ENCODE data around the gene MRM1. TPM values are rescaled to one million over a fixed set of nuclear protein-coding genes. Genes with fewer than 3 reads are reported as not detected.

The MRM1 gene
- total and polyA plus RNA-seq, 5 experiments from 2014 or later = 3.2 to 12.7 (median 11.1) TPM

Other genes starting within 250 kb of the MRM1 start
- not detected for gene TBC1D3H, start 213.1 kb upstream of the MRM1 start, total RNA-seq
- gene TBC1D3H, start 213.1 kb upstream of the MRM1 start, polyA plus RNA-seq = not detected
- 10 to 100 TPM; 70.0 to 71.6 TPM for gene ZNHIT3, start 114.9 kb upstream of the MRM1 start, total RNA-seq
- 10 to 100 TPM; 89.1 to 98.8 (median 91.2) TPM for gene ZNHIT3, start 114.9 kb upstream of the MRM1 start, polyA plus RNA-seq
- gene MYO19, start 66.7 kb upstream of the MRM1 start, total RNA-seq = 10 to 100 TPM; 73.1 to 74.2 TPM
- 1 to 10 TPM; 2.3 to 4.6 (median 4.6) TPM for gene MYO19, start 66.7 kb upstream of the MRM1 start, polyA plus RNA-seq
- 10 to 100 TPM in 1 of 2 experiments, 1 to 10 TPM in 1; 9.5 to 11.4 TPM for gene PIGW, start 66.6 kb upstream of the MRM1 start, total RNA-seq
- 10 to 100 TPM; 10.2 to 14.9 (median 11.2) TPM for gene PIGW, start 66.6 kb upstream of the MRM1 start, polyA plus RNA-seq
- gene GGNBP2, start 56.7 kb upstream of the MRM1 start, total RNA-seq = 100 to 1,000 TPM; 160 to 164 TPM
- gene GGNBP2, start 56.7 kb upstream of the MRM1 start, polyA plus RNA-seq = 100 to 1,000 TPM in 1 of 3 donors, 10 to 100 TPM in 2; 69.1 to 104 (median 76.2) TPM
- 1 to 10 TPM; 8.3 to 9.1 TPM for gene DHRS11, start 9.7 kb upstream of the MRM1 start, total RNA-seq
- 1 to 10 TPM; 3.8 to 5.5 (median 4.6) TPM for gene DHRS11, start 9.7 kb upstream of the MRM1 start, polyA plus RNA-seq